Glutamatergic neuron (in vitro differentiated cells): ENCODE results near the gene LRCH1. TPM values are rescaled to one million over a fixed set of nuclear protein-coding genes. Genes with fewer than 3 reads are reported as not detected.

ENCODE experiments used
- DNase-seq: peaks from one replicate; pipeline ENCODE4 v3.0.0; 2022
- H3K27ac Mint-ChIP-seq: one replicate; pipeline ENCODE4 v1.8.0; 2020; ENCODE audit warnings: mild to moderate bottlenecking, mixed read lengths, inconsistent platforms; ENCODE audit not compliant: unreplicated experiment
- H3K27me3 Mint-ChIP-seq: one replicate; pipeline ENCODE4 v1.8.0; 2020; ENCODE audit warnings: mild to moderate bottlenecking, moderate library complexity, mixed read lengths, inconsistent platforms; ENCODE audit not compliant: unreplicated experiment
- H3K36me3 Mint-ChIP-seq: one replicate; pipeline ENCODE4 v1.8.0; 2020; ENCODE audit warnings: mild to moderate bottlenecking, mixed read lengths, inconsistent platforms; ENCODE audit not compliant: unreplicated experiment
- H3K4me1 Mint-ChIP-seq: one replicate; pipeline ENCODE4 v1.8.0; 2020; ENCODE audit warnings: mild to moderate bottlenecking, low read depth, mixed read lengths, inconsistent platforms; ENCODE audit not compliant: unreplicated experiment
- H3K4me3 Mint-ChIP-seq: one replicate; pipeline ENCODE4 v1.8.0; 2020; ENCODE audit warnings: mild to moderate bottlenecking, mixed read lengths, inconsistent platforms; ENCODE audit not compliant: unreplicated experiment
- H3K9me3 Mint-ChIP-seq: one replicate; pipeline ENCODE4 v1.8.0; 2020; ENCODE audit warnings: mild to moderate bottlenecking, moderate library complexity, mixed read lengths, inconsistent platforms; ENCODE audit not compliant: unreplicated experiment
- CTCF ChIP-seq: fragments of 200-600 bp; sonication (generic); IDR thresholded peaks from one replicate; pipeline ENCODE4 v1.5.0; 2021; ENCODE audit not compliant: partially characterized antibody, unreplicated experiment
- total RNA-seq: library from RNA; stranded (reverse); fragmentation: NEBNext Ultra II Directional; extraction: Animal tissue kit (Norgen Biotek cat#: 25700); gene quantifications from one replicate; pipeline ENCODE4 v1.2.1, GENCODE V29; 2021; ENCODE audit not compliant: unreplicated experiment

LRCH1 gene
- total RNA-seq, 1 donor from 2014 or later: 40.6 TPM

DNA sequence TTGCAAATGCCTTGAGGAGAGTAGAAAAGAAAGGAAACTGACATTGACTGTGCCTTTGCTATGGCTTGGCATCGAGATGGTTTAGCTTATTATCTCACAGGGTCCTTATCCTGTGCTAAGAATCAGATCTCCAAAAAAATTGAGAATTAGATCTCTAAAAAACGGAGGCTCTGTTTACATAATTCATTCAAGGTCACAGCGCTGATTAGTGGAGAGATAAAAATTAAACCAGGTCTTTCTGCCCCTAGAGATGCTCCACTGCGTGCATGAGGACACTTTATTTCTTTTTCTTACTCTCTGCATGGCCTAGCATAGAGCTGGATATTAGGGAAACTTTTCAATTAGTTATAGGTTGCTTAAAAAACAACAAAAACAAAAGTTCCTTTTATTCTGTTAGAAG is 17.3 kb downstream of the LRCH1 start:
- H3K9me3 Mint-ChIP-seq: peaks cover 5% of the 10 kb centered on the region
- H3K27ac Mint-ChIP-seq: no peak overlapping the region
- H3K36me3 Mint-ChIP-seq: no peaks in the 10 kb centered on the region

DNA sequence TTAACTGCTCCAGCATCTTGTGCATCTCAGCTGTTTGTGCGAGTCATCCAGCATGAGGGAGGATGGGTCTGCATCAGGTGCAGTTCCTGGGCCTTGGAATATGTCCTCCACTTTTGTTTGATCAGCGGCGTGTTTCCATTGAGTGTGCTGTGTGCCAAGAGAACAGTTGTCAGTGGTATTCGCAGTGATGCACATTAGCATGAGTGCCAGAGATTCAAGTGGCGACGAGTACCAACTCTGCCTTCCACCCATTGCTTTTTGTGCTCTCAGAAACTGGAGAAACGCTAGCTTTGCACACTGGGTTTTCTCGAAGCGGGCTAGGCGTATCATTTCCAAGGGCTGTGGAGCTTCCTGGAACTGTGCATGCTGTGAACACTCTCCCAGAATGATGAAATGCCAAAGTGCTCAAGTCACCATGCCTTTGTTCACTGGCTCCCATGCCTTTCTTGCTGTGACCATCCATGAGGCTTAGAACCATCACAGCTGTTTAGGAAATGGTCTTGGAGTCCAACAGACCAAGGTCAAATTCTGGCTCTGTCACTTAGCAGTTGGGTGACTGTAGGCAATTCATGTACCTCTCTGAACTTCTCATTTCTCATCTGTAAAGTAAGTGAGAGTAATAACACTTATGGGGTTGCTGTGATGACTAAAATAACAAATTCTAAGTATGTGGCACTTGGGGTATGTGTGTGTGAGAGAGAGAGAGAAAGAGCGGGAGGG is 18.4 kb downstream of the LRCH1 start:
- TF ChIP-seq CTCF: no peak
- Mint-ChIP-seq H3K4me1 (peaks cover 56% of the 10 kb centered on the region), H3K9me3 (peaks cover 5% of the 10 kb centered on the region), H3K27ac (peak overlapping the region; percentile 85), H3K36me3 (no peaks in the 10 kb centered on the region), H3K4me3 (no peak overlapping the region), H3K27me3 (peaks cover 5% of the 10 kb centered on the region)
- no peak for DNase-seq

More for the DNA sequence above, 17.3 kb downstream of the LRCH1 start:
- no peak for TF ChIP-seq CTCF
- no peak for DNase-seq
- Mint-ChIP-seq H3K4me1 (peaks cover 51% of the 10 kb centered on the region), H3K27me3 (peaks cover 5% of the 10 kb centered on the region), H3K4me3 (peak overlapping the region; percentile 23)

DNA sequence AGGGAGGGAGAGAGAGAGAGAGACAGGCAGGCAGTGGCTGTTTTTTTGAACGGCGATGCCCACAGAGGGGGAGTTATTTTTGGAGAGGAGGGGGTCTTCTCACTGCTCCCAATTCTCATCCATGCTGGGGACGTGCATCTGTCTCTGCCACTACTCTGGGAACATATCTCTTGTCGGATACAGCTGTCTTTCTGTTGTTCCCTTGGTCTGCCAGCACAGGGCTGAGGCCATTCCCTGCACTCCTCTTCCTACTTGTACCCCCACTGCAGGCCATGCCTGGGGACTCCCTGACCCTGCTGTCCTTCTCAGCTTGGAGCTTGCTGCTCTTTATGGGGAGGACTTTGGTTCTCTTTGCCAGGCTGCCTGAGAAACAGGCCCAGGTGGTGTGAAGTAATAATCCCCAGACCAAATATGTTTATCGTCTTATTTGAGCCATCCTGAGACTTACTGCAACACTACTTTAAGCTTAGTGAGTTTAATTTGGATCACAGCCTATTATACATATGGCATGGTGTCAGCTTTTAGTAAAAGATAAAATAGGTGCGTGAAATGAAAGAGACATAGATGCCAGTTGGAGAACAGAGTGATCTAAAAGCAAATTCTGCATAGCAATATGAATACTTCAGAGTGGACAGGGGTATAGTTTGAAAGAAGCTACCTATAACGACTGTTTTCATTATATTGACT is 19.1 kb downstream of the LRCH1 start:
- Mint-ChIP-seq H3K27me3 (peaks cover 5% of the 10 kb centered on the region), H3K4me1 (peaks cover 53% of the 10 kb centered on the region)

GRCh38 chr13:46572752-46573431 is 19.9 kb downstream of the LRCH1 start:
- H3K27ac Mint-ChIP-seq: peak overlapping the region; percentile 24
- H3K36me3 Mint-ChIP-seq: no peaks in the 10 kb centered on the region
- no peak overlapping the region for H3K4me3 Mint-ChIP-seq
- no peak for DNase-seq
- no peak for TF ChIP-seq CTCF
- H3K4me1 Mint-ChIP-seq: peaks cover 52% of the 10 kb centered on the region
- peaks cover 6% of the 10 kb centered on the region for H3K27me3 Mint-ChIP-seq
- peaks cover 6% of the 10 kb centered on the region for H3K9me3 Mint-ChIP-seq

More for the DNA sequence above, 19.1 kb downstream of the LRCH1 start:
- Mint-ChIP-seq H3K4me3 (no peak overlapping the region), H3K9me3 (peaks cover 6% of the 10 kb centered on the region), H3K27ac (peak overlapping the region; percentile 85), H3K36me3 (no peaks in the 10 kb centered on the region)
- no peak for TF ChIP-seq CTCF
- no peak for DNase-seq
